ENCODE data around the gene PABPC1L.
A peak's percentile ranks its signal among the peaks of the same experiment; 100 is the strongest.

Gene PABPC1L

DNA sequence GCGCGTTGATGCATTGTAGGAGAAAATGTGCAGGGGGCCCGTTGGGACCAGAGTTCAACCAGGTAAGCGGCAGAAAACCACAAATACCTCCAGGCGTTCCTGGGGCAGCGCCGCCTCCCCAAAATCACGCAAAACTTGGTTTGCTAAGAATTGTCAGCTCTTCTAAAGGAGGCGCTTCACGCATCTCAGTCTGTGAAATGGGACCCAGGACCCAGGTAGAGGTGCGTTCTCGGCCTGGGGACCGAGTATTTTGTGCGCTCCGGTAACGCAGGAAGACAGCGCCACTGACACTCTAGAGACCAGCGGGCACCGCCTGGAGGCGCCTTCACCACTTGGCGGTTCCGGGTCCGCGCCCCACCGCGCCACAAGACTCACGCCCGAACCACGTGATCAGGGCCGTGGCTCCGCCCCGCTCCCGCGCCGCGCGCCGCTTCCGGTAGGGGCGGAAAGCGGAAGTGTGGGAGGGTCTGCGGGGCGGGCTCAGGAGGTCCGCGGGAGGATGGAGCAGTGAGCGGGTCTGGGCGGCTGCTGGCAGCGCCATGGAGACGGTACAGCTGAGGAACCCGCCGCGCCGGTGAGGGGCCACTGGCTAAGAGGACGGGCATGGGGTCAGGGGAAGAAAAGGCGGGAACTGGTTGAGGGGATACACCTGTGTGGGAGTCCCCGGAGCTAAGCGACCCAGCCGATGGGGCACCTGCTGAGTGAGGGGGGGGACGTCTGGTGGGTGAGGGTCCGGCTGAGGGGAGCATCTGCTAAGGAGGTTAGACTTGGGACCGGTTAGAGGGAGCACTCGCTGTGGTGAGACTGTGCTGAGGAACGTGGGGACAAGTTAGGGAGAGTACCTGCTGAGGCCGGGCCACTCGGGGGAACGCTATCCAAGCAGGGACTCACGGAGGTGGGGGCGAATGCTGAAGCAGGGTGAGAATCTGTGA, 56.4 kb downstream of the PABPC1L start, which contains the start of gene STK4:
STK4 (plus strand) TSS at position 483 of the 932 bp plus-strand sequence; CDS start at position 540, 57 bp downstream.
- peak; percentile 90 to 94 for DNase-seq (ENCODE audit: low read depth in 2 of 2)

- DNase-seq (ENCODE audit: low read depth in 2 of 2), result no peak
These were observed 57.4 kb downstream of the PABPC1L start for GRCh38 chr20:44967207-44967807.

GRCh38 chr20:44969300-44969894, 59.5 kb downstream of the PABPC1L start:
- no peak for DNase-seq (ENCODE audit: low read depth in 2 of 2)

DNA sequence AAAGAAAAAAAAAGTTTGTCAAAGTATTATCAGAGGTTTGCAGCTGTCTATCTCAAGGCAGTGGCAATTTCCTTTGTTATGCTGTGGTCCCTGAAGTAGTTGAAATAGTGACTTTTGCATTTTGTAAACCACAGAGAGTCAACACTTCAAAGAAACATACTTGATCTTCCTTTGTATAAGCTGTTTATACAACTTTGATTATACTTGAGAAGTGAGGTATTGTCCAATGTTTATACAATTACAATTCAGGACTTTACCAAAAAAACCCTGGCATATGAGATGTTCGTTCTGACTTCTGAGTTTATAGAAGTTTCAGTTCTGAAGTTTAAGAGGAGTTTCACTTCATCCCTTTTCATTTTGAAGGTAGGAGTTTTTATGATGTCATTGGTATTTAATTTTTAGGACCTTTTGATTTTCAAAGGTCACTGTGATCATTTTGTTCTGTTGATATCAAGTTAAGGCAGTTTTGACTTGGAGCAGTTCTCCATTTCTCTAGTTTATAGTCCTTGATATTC, 60.4 kb downstream of the PABPC1L start:
- DNase-seq (ENCODE audit: low read depth in 2 of 2), result no peak

GRCh38 chr20:44973053-44973452, 63.2 kb downstream of the PABPC1L start:
- no peak for DNase-seq (ENCODE audit: low read depth in 2 of 2)

DNA sequence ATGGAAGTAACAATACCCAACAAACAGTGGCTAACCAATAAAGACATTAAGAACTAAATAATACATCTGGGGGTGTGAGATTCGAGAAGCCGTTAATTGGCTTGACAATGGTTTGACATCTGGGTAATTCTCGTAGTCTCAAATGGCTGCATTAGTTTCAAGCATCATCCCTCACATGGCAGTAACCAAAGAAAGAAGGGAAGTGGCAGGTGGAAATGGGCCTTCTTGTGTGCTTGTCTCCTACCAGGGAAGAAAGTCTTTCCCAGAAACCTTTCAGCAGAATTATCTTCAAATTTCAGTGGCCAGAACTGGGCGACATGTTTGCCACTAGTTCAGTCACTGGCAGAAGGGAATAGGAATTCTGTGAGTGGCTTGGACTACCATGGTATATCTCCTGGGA, 66.8 kb downstream of the PABPC1L start:
- DNase-seq (ENCODE audit: low read depth in 2 of 2), result no peak

GRCh38 chr20:44979090-44979621, 69.3 kb downstream of the PABPC1L start:
- DNase-seq (ENCODE audit: low read depth in 2 of 2), result no peak

DNA sequence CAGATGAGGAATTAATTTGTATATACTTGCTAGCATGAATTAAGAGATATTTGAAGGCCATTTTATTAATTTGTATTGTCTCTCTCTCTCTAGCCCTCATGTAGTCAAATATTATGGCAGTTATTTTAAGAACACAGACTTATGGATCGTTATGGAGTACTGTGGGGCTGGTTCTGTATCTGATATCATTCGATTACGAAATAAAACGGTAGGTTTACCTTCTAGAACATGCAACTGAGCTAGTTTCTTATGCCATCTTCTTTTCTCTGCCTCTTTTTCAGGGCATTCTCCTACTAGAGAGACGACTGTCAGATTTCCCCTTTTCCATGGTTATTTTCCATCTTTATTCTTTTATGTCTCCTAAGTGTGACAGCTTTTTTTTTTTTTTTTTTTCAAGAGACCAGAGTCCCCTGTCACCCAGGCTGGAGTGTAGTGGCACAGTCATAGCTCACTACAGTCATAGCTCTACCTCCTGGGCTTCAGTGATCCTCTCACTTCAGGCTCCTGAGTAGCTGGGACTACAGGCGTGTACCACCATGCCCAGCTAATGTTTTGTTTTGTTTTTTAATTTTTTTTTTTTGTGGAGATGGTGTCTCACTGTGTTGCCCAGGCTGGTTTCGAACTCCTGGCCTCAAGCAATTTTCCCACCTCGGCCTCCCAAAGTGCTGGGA, 72.0 kb downstream of the PABPC1L start:
- DNase-seq (ENCODE audit: low read depth in 2 of 2), result no peak

GRCh38 chr20:44983093-44983674, 73.3 kb downstream of the PABPC1L start:
- DNase-seq (ENCODE audit: low read depth in 2 of 2), result no peak

DNA sequence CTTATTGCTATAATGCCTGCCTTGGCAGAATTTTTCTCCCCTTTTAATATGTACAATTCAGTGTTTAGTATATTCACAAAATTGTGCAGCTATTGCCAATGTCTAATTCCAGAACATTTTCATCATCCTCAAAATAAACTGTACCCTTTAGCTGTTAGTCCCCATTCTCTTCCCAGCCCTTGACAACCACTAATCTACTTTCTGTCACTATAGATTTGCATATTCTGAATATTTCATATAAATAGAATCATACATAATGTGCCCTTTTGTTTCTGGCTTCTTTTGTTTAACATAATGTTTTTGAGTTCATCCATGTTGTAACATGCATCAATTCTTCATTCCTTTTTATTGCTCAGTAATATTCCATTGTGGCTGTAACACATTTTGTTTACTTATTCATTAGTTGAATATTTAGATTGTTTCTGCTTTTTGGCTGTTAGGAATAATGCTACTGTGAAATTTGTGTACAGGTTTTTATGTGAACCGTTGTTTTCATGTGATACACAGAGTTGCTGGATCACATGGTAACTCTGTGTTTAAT, 78.8 kb downstream of the PABPC1L start:
- no peak for DNase-seq (ENCODE audit: low read depth in 2 of 2)
